ENCODE measurements around the gene GPRC5D.

GPRC5D gene

GRCh38 chr12:12952036-12952435 lies at the start of gene GPRC5D:
GPRC5D (minus strand) TSS chr12:12952170; CDS start chr12:12950384, 1,786 bp downstream.
- no peak for DNase-seq (ENCODE audit: low spot score)
- Mint-ChIP-seq H3K36me3 (ENCODE audit: low read depth) (no peaks in the 10 kb centered on the region), H3K27ac (no peak within 1 kb of the TSS), H3K4me3 (no peak within 1 kb of the TSS), H3K9me3 (no peaks in the 10 kb centered on the region), H3K27me3 (ENCODE audit: low read depth) (peaks cover 7% of the 10 kb centered on the region), H3K4me1 (ENCODE audit: low read depth) (no peaks in the 10 kb centered on the region)

GRCh38 chr12:13001775-13002040 lies 49.7 kb upstream of the GPRC5D start:
- no peak for DNase-seq (ENCODE audit: low spot score)
- Mint-ChIP-seq H3K4me1 (ENCODE audit: low read depth) (peaks cover 25% of the 10 kb centered on the region), H3K36me3 (ENCODE audit: low read depth) (no peaks in the 10 kb centered on the region), H3K27ac (peak overlapping the region; percentile 7), H3K27me3 (ENCODE audit: low read depth) (peaks cover 42% of the 10 kb centered on the region), H3K4me3 (peak overlapping the region; percentile 70), H3K9me3 (no peaks in the 10 kb centered on the region)

- Mint-ChIP-seq H3K4me1 (ENCODE audit: low read depth) (peaks cover 25% of the 10 kb centered on the region), H3K27ac (peak overlapping the region; percentile 79), H3K27me3 (ENCODE audit: low read depth) (peaks cover 40% of the 10 kb centered on the region), H3K36me3 (ENCODE audit: low read depth) (no peaks in the 10 kb centered on the region), H3K9me3 (no peaks in the 10 kb centered on the region), H3K4me3 (peak overlapping the region; percentile 84)
- DNase-seq (ENCODE audit: low spot score): peak; percentile 32
These were observed 49.2 kb upstream of the GPRC5D start for GRCh38 chr12:13000925-13001774.

GRCh38 chr12:13000616-13000924 lies 48.6 kb upstream of the GPRC5D start:
- no peaks in the 10 kb centered on the region for H3K36me3 Mint-ChIP-seq (ENCODE audit: low read depth)
- H3K27ac Mint-ChIP-seq: peak overlapping the region; percentile 79
- H3K4me1 Mint-ChIP-seq (ENCODE audit: low read depth): peaks cover 25% of the 10 kb centered on the region
- H3K9me3 Mint-ChIP-seq: no peaks in the 10 kb centered on the region
- peaks cover 39% of the 10 kb centered on the region for H3K27me3 Mint-ChIP-seq (ENCODE audit: low read depth)
- DNase-seq (ENCODE audit: low spot score): no peak
- peak overlapping the region; percentile 84 for H3K4me3 Mint-ChIP-seq

GRCh38 chr12:12999959-13000615 lies 48.1 kb upstream of the GPRC5D start, which contains the start of gene HEBP1:
HEBP1 (minus strand) TSS chr12:13000265; CDS start chr12:13000114, 151 bp downstream.
- DNase-seq (ENCODE audit: low spot score): peak; percentile 90
- peaks cover 25% of the 10 kb centered on the region for H3K4me1 Mint-ChIP-seq (ENCODE audit: low read depth)
- peaks cover 34% of the 10 kb centered on the region for H3K27me3 Mint-ChIP-seq (ENCODE audit: low read depth)
- no peaks in the 10 kb centered on the region for H3K9me3 Mint-ChIP-seq
- H3K27ac Mint-ChIP-seq: peak within 1 kb of the TSS; percentile 79
- no peaks in the 10 kb centered on the region for H3K36me3 Mint-ChIP-seq (ENCODE audit: low read depth)
- peak within 1 kb of the TSS; percentile 84 for H3K4me3 Mint-ChIP-seq

GRCh38 chr12:12999271-12999958 lies 47.4 kb upstream of the GPRC5D start:
- Mint-ChIP-seq H3K27ac (peak overlapping the region; percentile 79), H3K27me3 (ENCODE audit: low read depth) (peaks cover 29% of the 10 kb centered on the region), H3K36me3 (ENCODE audit: low read depth) (no peaks in the 10 kb centered on the region), H3K9me3 (no peaks in the 10 kb centered on the region), H3K4me3 (peak overlapping the region; percentile 84), H3K4me1 (ENCODE audit: low read depth) (peaks cover 25% of the 10 kb centered on the region)
- no peak for DNase-seq (ENCODE audit: low spot score)

GRCh38 chr12:12998248-12998647 lies 46.3 kb upstream of the GPRC5D start:
- Mint-ChIP-seq H3K4me3 (no peak overlapping the region), H3K27ac (no peak overlapping the region), H3K4me1 (ENCODE audit: low read depth) (peaks cover 27% of the 10 kb centered on the region), H3K27me3 (ENCODE audit: low read depth) (peaks cover 19% of the 10 kb centered on the region), H3K36me3 (ENCODE audit: low read depth) (no peaks in the 10 kb centered on the region), H3K9me3 (no peaks in the 10 kb centered on the region)
- DNase-seq (ENCODE audit: low spot score): no peak

GRCh38 chr12:12997734-12998133 lies 45.8 kb upstream of the GPRC5D start:
- H3K27me3 Mint-ChIP-seq (ENCODE audit: low read depth): peaks cover 14% of the 10 kb centered on the region
- H3K27ac Mint-ChIP-seq: no peak overlapping the region
- no peaks in the 10 kb centered on the region for H3K36me3 Mint-ChIP-seq (ENCODE audit: low read depth)
- no peak overlapping the region for H3K4me3 Mint-ChIP-seq
- no peaks in the 10 kb centered on the region for H3K9me3 Mint-ChIP-seq
- H3K4me1 Mint-ChIP-seq (ENCODE audit: low read depth): peaks cover 30% of the 10 kb centered on the region
- DNase-seq (ENCODE audit: low spot score): no peak

- DNase-seq (ENCODE audit: low spot score): no peak
- H3K36me3 Mint-ChIP-seq (ENCODE audit: low read depth): no peaks in the 10 kb centered on the region
- no peak overlapping the region for H3K27ac Mint-ChIP-seq
- H3K27me3 Mint-ChIP-seq (ENCODE audit: low read depth): peaks cover 8% of the 10 kb centered on the region
- no peak overlapping the region for H3K4me3 Mint-ChIP-seq
- no peaks in the 10 kb centered on the region for H3K9me3 Mint-ChIP-seq
- peaks cover 32% of the 10 kb centered on the region for H3K4me1 Mint-ChIP-seq (ENCODE audit: low read depth)
These were observed 45.2 kb upstream of the GPRC5D start for GRCh38 chr12:12997156-12997555.

- no peak for DNase-seq (ENCODE audit: low spot score)
- no peaks in the 10 kb centered on the region for H3K36me3 Mint-ChIP-seq (ENCODE audit: low read depth)
- no peak overlapping the region for H3K4me3 Mint-ChIP-seq
- H3K4me1 Mint-ChIP-seq (ENCODE audit: low read depth): peaks cover 27% of the 10 kb centered on the region
- peaks cover 2% of the 10 kb centered on the region for H3K27me3 Mint-ChIP-seq (ENCODE audit: low read depth)
- no peaks in the 10 kb centered on the region for H3K9me3 Mint-ChIP-seq
- H3K27ac Mint-ChIP-seq: no peak overlapping the region
These were observed 44.2 kb upstream of the GPRC5D start for GRCh38 chr12:12996209-12996608.

- peaks cover 2% of the 10 kb centered on the region for H3K27me3 Mint-ChIP-seq (ENCODE audit: low read depth)
- no peaks in the 10 kb centered on the region for H3K9me3 Mint-ChIP-seq
- peaks cover 22% of the 10 kb centered on the region for H3K4me1 Mint-ChIP-seq (ENCODE audit: low read depth)
- H3K27ac Mint-ChIP-seq: no peak overlapping the region
- no peaks in the 10 kb centered on the region for H3K36me3 Mint-ChIP-seq (ENCODE audit: low read depth)
- no peak overlapping the region for H3K4me3 Mint-ChIP-seq
- no peak for DNase-seq (ENCODE audit: low spot score)
These were observed 43.1 kb upstream of the GPRC5D start for GRCh38 chr12:12995088-12995487.

- H3K4me3 Mint-ChIP-seq: no peak overlapping the region
- DNase-seq (ENCODE audit: low spot score): no peak
- H3K4me1 Mint-ChIP-seq (ENCODE audit: low read depth): peaks cover 14% of the 10 kb centered on the region
- H3K27me3 Mint-ChIP-seq (ENCODE audit: low read depth): no peaks in the 10 kb centered on the region
- H3K9me3 Mint-ChIP-seq: no peaks in the 10 kb centered on the region
- H3K27ac Mint-ChIP-seq: no peak overlapping the region
- H3K36me3 Mint-ChIP-seq (ENCODE audit: low read depth): no peaks in the 10 kb centered on the region
These were observed 41.4 kb upstream of the GPRC5D start for GRCh38 chr12:12993367-12993766.

- Mint-ChIP-seq H3K4me3 (no peak overlapping the region), H3K9me3 (no peaks in the 10 kb centered on the region), H3K27ac (no peak overlapping the region), H3K27me3 (ENCODE audit: low read depth) (no peaks in the 10 kb centered on the region), H3K36me3 (ENCODE audit: low read depth) (no peaks in the 10 kb centered on the region), H3K4me1 (ENCODE audit: low read depth) (peaks cover 12% of the 10 kb centered on the region)
- DNase-seq (ENCODE audit: low spot score): no peak
These were observed 40.6 kb upstream of the GPRC5D start for GRCh38 chr12:12992418-12993130.
